Peyer's patch (tissue), 4 donors: ENCODE results near the gene ACSL6.

Experiments used
- CTCF ChIP-seq, 6 experiments: fragments of 450-650 bp in 4 of 6; fragments of 200-600 bp in 2 of 6; sonication (generic) in 1 of 6; IDR thresholded peaks; one replicate each; pipeline ENCODE4 v1.5.1; 2017 to 2019; ENCODE audit warnings: antibody characterized with exemption in 6 of 6, mild to moderate bottlenecking in 3 of 6, moderate library complexity in 1 of 6
- POLR2A ChIP-seq, 2 donors: fragments of 450-650 bp; IDR thresholded peaks; one replicate each; pipeline ENCODE4 v1.5.1; 2017; ENCODE audit warnings: antibody characterized with exemption in 2 of 2, mild to moderate bottlenecking in 2 of 2, moderate library complexity in 2 of 2

- TF ChIP-seq POLR2A (IDR thresholded peaks at IDR 0.05) = no peak
- TF ChIP-seq CTCF (IDR thresholded peaks at IDR 0.05) = no peak
These were observed 24.2 kb downstream of the ACSL6 start for GRCh38 chr5:131987251-131987650.
